Vagina (tissue), 2 donors: Measurements from ENCODE around the gene ARID3A. TPM values are rescaled to one million over a fixed set of nuclear protein-coding genes. Genes with fewer than 3 reads are reported as not detected.
"Not testable (repeated sequence)": the region's sequence is repeated elsewhere in the genome, so short reads cannot be mapped to it uniquely, and the experiment has no call there.

Experiments
- DNase-seq, 2 donors: peaks; one replicate each; pipeline ENCODE4 v3.0.0-alpha.2; 2017; ENCODE audit errors: extremely low spot score in 2 of 2
- H3K27ac ChIP-seq: fragments of 200-600 bp; sonication (generic); one replicate; pipeline ENCODE4 v1.5.1; 2019
- H3K27me3 ChIP-seq: fragments of 200-600 bp; sonication (generic); one replicate; pipeline ENCODE4 v1.5.1; 2019
- H3K36me3 ChIP-seq, 2 donors: fragments of 200-600 bp; sonication (generic); one replicate each; pipeline ENCODE4 v1.5.1; 2017 to 2019
- H3K4me1 ChIP-seq: fragments of 200-600 bp; sonication (generic); one replicate; pipeline ENCODE4 v1.5.1; 2019
- H3K4me3 ChIP-seq, 2 donors: fragments of 200-600 bp; sonication (generic); 1 replicate in 1 of 2; 2 replicates in 1 of 2; pipeline ENCODE4 v1.5.1; 2016 to 2019
- H3K9me3 ChIP-seq: fragments of 200-600 bp; sonication (generic); one replicate; pipeline ENCODE4 v1.5.1; 2019
- POLR2A ChIP-seq, 2 donors: fragments of 450-650 bp; IDR thresholded peaks; one replicate each; pipeline ENCODE4 v1.6.1; 2017; ENCODE audit warnings: antibody characterized with exemption in 2 of 2, mild to moderate bottlenecking in 2 of 2, moderate library complexity in 2 of 2
- POLR2AphosphoS5 ChIP-seq, 2 donors: sonication (generic); formaldehyde crosslinking; IDR thresholded peaks; one replicate each; pipeline ENCODE4 v1.9.0; 2017; ENCODE audit warnings: antibody characterized with exemption in 2 of 2, mild to moderate bottlenecking in 2 of 2, low read depth in 1 of 2; ENCODE audit not compliant: insufficient read depth in 1 of 2
- intact Hi-C: fragments of 100-400 bp; cut with DNase I; formaldehyde crosslinking; loops from one replicate; pipeline ENCODE4 v1.15.1; 2023
- total RNA-seq: library from RNA; depleted of rRNA; stranded (reverse); fragments of >200 nt; gene quantifications from one replicate; pipeline ENCODE4 v1.2.3, GENCODE V29; 2016
- TF ChIP-seq, protein P1 (sequence below), 3 experiments: fragments of 450-650 bp in 2 of 3; fragments of 200-600 bp in 1 of 3; sonication (generic) in 1 of 3; IDR thresholded peaks; one replicate each; pipeline ENCODE4 v1.5.1; 2017 to 2019; ENCODE audit warnings: antibody characterized with exemption in 3 of 3, mild to moderate bottlenecking in 2 of 3, moderate library complexity in 2 of 3

ARID3A gene
- total RNA-seq, 1 donor from 2014 or later, result 10.3 TPM

DNA sequence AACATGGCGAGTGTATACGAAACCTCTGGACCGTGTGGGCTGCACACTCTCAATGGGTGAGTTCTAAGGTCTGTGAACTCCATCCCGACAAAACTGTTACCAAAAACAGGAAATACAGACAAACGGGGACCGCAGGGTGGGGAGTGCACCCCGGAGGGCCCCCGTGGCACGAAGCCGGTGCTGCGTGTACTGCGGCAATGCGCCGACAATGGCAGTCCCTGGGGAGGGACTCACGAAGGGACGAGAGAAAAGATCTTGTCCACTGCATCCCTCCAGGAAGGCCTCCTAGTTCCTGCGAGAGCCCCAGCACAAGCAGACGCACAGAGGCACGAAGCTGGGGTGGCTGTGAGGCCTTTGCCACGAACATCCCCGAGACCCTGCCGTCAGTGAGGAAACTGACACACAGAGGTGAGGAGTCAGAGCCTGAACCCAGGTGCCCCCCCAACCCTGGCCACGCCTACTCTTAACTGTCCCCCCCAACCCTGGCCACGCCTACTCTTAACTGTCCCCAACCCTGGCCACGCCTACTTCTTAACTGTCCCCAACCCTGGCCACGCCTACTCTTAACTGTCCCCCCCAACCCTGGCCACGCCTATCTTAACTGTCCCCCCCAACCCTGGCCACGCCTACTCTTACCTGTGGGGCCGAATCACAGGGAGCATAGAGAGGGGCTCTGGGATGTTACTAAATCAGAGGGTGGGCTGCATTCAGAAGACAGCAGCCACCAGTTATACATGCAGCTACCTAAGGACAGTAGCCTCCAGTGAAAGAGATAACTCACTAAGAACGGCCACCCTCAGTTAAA, 37.1 kb upstream of the ARID3A start:
- Histone ChIP-seq H3K27me3 (no peaks in the 10 kb centered on the region), H3K36me3 (peaks cover 0 to 52% of the 10 kb centered on the region in 2 donors), H3K4me1 (peaks cover 20% of the 10 kb centered on the region), H3K9me3 (no peaks in the 10 kb centered on the region), H3K4me3 (no peak overlapping the region), H3K27ac (no peak overlapping the region)
- intact Hi-C loops, result no loop called here
- no peak for DNase-seq
- no peak for TF ChIP-seq POLR2A (IDR thresholded peaks at IDR 0.05)
- TF ChIP-seq, protein P1, sequence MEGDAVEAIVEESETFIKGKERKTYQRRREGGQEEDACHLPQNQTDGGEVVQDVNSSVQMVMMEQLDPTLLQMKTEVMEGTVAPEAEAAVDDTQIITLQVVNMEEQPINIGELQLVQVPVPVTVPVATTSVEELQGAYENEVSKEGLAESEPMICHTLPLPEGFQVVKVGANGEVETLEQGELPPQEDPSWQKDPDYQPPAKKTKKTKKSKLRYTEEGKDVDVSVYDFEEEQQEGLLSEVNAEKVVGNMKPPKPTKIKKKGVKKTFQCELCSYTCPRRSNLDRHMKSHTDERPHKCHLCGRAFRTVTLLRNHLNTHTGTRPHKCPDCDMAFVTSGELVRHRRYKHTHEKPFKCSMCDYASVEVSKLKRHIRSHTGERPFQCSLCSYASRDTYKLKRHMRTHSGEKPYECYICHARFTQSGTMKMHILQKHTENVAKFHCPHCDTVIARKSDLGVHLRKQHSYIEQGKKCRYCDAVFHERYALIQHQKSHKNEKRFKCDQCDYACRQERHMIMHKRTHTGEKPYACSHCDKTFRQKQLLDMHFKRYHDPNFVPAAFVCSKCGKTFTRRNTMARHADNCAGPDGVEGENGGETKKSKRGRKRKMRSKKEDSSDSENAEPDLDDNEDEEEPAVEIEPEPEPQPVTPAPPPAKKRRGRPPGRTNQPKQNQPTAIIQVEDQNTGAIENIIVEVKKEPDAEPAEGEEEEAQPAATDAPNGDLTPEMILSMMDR (IDR thresholded peaks at IDR 0.05), result no peak
- TF ChIP-seq POLR2AphosphoS5 (IDR thresholded peaks at IDR 0.05; ENCODE audit: insufficient read depth in 1 of 2, low read depth in 1 of 2), result no peak

DNA sequence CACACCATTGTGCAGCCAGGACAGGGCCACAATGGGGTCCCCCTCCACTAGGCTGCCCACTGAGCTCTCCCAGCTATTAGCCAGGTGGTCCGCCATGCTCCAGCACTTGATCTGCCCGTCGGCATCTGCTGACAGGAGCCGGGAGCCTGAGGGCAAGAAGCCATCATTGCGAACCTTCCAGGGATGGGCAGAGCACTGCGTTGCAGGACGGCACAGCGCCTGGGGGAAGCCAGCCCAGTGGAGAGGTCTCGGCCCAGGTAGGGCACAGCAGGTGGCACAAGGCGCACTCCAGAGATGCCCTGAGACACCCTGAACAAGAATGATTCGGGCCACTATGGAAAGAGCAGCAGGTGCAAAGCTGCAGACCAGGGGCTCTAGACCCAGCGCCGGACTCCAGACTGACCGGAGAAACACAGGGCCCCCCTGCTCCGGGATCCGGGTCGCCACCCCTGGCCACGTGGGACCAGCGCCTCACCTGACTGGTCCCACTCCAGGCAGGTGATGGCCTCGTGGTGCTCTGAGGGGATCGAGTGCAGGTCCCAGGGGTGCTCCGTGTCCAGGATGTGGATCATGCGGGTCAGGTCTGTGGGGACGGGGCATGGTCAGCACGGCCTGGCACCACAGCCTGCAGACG, 36.1 kb upstream of the ARID3A start:
- Histone ChIP-seq H3K4me1 (peaks cover 23% of the 10 kb centered on the region), H3K36me3 (peaks cover 0 to 45% of the 10 kb centered on the region in 2 donors), H3K27me3 (no peaks in the 10 kb centered on the region), H3K4me3 (no peak overlapping the region), H3K9me3 (no peaks in the 10 kb centered on the region), H3K27ac (no peak overlapping the region)
- no peak for DNase-seq
- TF ChIP-seq, protein P1 (IDR thresholded peaks at IDR 0.05), result no peak
- TF ChIP-seq POLR2AphosphoS5 (IDR thresholded peaks at IDR 0.05; ENCODE audit: insufficient read depth in 1 of 2, low read depth in 1 of 2) (no peak), POLR2A (IDR thresholded peaks at IDR 0.05) (no peak)
- intact Hi-C loops, result no loop called here

DNA sequence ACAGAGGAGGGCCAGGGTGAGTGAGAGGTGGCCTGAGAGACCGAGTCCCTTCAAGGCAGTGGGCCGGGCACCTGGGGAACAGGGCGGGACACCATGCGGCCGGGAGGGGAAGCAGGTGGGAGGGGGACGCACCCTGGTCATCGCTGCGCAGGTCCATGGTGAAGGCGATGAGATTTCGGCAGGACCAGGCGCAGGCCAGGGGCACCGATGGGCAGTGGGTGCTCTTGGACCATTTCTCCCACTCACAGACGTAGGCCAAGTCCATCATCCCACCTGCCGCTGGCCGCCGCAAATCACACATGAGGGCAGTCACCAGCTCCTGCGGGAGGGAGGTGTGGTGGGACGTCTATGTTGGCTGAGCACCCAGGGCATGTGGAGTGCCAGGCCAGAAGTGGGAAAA, 35.0 kb upstream of the ARID3A start:
- Histone ChIP-seq H3K4me3 (no peak overlapping the region), H3K36me3 (peaks cover 0 to 35% of the 10 kb centered on the region in 2 donors), H3K27me3 (no peaks in the 10 kb centered on the region), H3K4me1 (peaks cover 23% of the 10 kb centered on the region), H3K9me3 (no peaks in the 10 kb centered on the region), H3K27ac (no peak overlapping the region)
- intact Hi-C loops, result no loop called here
- DNase-seq, result no peak
- no peak for TF ChIP-seq POLR2A (IDR thresholded peaks at IDR 0.05)
- no peak for TF ChIP-seq POLR2AphosphoS5 (IDR thresholded peaks at IDR 0.05; ENCODE audit: insufficient read depth in 1 of 2, low read depth in 1 of 2)
- TF ChIP-seq, protein P1 (IDR thresholded peaks at IDR 0.05), result no peak

DNA sequence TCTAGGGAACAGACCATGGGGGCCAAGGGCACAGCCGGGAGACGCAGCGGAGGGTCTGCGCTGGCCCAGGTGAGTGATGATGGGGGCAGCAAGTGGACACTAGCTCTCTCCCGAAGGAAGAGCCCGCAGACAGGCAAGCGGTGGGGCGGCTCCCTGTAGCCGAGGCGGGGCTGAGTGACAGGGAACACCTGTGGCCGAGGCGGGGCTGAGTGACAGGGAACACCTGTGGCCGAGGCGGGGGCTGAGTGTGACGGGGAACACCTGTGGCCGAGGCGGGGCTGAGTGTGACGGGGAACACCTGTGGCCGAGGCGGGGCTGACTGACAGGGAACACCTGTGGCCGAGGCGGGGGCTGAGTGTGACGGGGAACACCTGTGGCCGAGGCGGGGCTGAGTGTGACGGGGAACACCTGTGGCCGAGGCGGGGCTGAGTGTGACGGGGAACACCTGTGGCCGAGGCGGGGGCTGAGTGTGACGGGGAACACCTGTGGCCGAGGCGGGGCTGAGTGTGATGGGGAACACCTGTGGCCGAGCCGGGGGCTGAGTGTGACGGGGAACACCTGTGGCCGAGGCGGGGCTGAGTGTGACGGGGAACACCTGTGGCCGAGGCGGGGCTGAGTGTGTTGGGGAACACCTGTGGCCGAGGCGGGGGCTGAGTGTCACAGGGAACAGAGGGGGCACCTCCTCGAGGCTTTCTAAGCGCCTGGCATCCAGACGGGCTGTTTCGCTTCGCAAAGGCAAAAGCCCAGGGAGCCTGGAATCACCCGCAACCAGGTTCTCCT, 34.2 kb upstream of the ARID3A start:
- intact Hi-C loops, DNase-seq, H3K27me3 ChIP-seq, H3K9me3 ChIP-seq: not testable (repeated sequence)
- peak overlapping the region; percentile 81 to 96 for H3K4me3 ChIP-seq
- peak overlapping the region; percentile 93 for H3K27ac ChIP-seq
- peaks cover 23% of the 10 kb centered on the region for H3K4me1 ChIP-seq
- H3K36me3 ChIP-seq, result peaks cover 0 to 27% of the 10 kb centered on the region in 2 donors

DNA sequence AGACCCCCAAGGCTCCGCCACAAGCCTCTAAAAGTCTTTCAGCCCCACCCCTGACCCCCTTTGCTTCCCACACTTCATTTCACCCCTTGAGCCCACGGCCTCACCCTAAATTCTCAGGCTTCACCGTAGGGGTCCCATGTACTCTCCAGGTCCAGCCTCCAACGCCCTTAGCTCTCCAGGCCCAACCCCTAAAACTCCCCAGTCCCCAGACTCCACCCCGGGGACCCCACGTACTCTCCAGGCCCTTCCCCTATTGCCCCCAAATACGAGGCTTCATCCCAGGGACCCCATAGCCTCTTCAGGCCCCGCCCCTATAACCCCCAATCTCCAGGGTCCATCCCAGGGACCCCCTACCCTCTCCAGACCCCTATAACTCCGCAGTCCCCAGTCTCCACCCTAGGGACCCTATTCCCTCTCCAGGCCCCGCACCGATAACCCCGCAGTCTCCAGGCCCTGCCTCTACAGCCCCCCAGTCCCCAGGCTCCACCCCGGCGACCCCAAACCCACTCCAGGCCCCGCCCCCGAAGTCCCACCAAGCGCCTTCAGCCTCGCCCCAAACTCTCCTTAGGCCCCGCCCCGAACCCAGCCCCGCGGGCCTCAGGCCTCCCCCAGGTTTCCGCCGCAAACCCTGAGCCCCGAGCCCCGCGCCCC, 33.5 kb upstream of the ARID3A start:
- intact Hi-C loops, result no loop called here
- peak overlapping the region; percentile 93 for H3K27ac ChIP-seq
- DNase-seq, result no peak
- TF ChIP-seq, protein P1 (IDR thresholded peaks at IDR 0.05), result no peak
- TF ChIP-seq POLR2AphosphoS5 (IDR thresholded peaks at IDR 0.05; ENCODE audit: insufficient read depth in 1 of 2, low read depth in 1 of 2) (no peak), POLR2A (IDR thresholded peaks at IDR 0.05) (no peak)
- peaks cover 0 to 31% of the 10 kb centered on the region in 2 donors for H3K36me3 ChIP-seq
- peak overlapping the region; percentile 81 to 96 for H3K4me3 ChIP-seq
- no peaks in the 10 kb centered on the region for H3K27me3 ChIP-seq
- no peaks in the 10 kb centered on the region for H3K9me3 ChIP-seq
- H3K4me1 ChIP-seq, result peaks cover 23% of the 10 kb centered on the region
